CD4-positive, alpha-beta T cell treated with Interleukin-6 at 100 ng/mL for 8 hours (primary cell): ENCODE results near the gene EPG5.

Experiments
- DNase-seq: peaks from one replicate; pipeline ENCODE4 v3.0.0-alpha.2; 2020; ENCODE audit warnings: mixed read lengths, low spot score

The EPG5 gene

GRCh38 chr18:45802814-45803492 is 164.2 kb downstream of the EPG5 start:
- DNase-seq = no peak

DNA sequence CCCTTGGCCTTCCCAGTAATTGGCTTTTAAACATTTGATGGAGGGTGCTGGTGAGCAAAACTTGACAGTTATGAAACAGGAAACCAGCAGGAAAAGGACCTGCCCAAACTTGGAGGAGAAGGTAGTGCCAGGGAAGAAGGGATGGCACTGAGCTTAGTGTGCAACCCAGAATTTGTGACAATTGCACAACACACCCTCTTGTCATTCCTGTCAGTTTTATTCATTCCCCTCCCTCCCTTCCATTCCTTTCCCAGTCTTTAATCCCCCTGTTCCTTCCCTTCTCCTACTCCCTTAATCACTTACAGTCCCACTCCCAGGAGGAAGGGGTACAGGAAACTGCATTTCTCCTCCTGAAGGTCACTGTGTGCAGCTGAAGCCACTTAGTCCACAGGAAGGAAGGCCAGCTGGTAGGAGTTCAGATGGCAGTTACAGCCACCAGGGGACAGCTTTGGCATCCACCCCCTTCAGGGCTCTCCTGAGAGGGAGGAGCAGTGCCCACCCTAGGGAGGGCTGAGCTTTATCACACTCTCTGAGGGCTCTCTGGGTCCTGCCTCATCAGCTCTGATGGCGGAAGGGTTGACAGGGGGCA is 165.6 kb downstream of the EPG5 start:
- DNase-seq = no peak
